ENCODE results near the gene AGBL1. TPM values are rescaled to one million over a fixed set of nuclear protein-coding genes. Genes with fewer than 3 reads are reported as not detected.

AGBL1 gene
- polyA plus RNA-seq, 1 donor (not counting 4 experiments of a cell fraction or from before 2014, with no cell fraction given) = not detected

- Histone ChIP-seq H2AFZ (ENCODE audit: control insufficient read depth, low read length) (no peak overlapping the region), H3K4me2 (ENCODE audit: control insufficient read depth, extremely low read depth, insufficient read depth, low read depth, low read length) (no peak overlapping the region), H3K79me2 (ENCODE audit: control insufficient read depth, insufficient read depth, low read length) (no peaks in the 10 kb centered on the region), H4K20me1 (ENCODE audit: control insufficient read depth, extremely low read depth, insufficient read depth, low read length) (no peaks in the 10 kb centered on the region), H3K9me3 (ENCODE audit: control insufficient read depth, low read depth, low read length) (no peaks in the 10 kb centered on the region), H3K9me1 (ENCODE audit: control insufficient read depth, extremely low read depth, insufficient read depth, low read length) (no peaks in the 10 kb centered on the region), H3K4me3 (ENCODE audit: control insufficient read depth in 2 of 3, extremely low read depth in 1 of 3, insufficient read depth in 2 of 3, low read depth in 1 of 3, low read length in 3 of 3) (no peak overlapping the region), H3K27ac (ENCODE audit: control insufficient read depth, insufficient read depth, low read length) (no peak overlapping the region), H3K4me1 (ENCODE audit: control insufficient read depth, extremely low read depth, insufficient read depth, low read length) (no peaks in the 10 kb centered on the region), H3K36me3 (ENCODE audit: control insufficient read depth in 2 of 2, extremely low read depth in 1 of 2, insufficient read depth in 2 of 2, low read length in 2 of 2) (no peaks in the 10 kb centered on the region), H3K9ac (ENCODE audit: control insufficient read depth, extremely low read depth, insufficient read depth, low read length) (no peak overlapping the region), H3K27me3 (ENCODE audit: control insufficient read depth, extremely low read depth, insufficient read depth, low read length) (no peaks in the 10 kb centered on the region)
- DNase-seq (ENCODE audit: low read depth, low spot score) (no peak), FAIRE-seq (no peak)
- TF ChIP-seq EZH2 (IDR thresholded peaks at IDR 0.05; ENCODE audit: low read length) (no peak), CTCF (optimal IDR thresholded peaks at IDR 0.05 in 1 of 3, IDR thresholded peaks at IDR 0.05 in 1 of 3, conservative IDR thresholded peaks at IDR 0.05 in 1 of 3; ENCODE audit: extremely low read depth in 1 of 3, insufficient read depth in 2 of 3, low read length in 3 of 3) (no peak)
- dilution Hi-C loops (cut with MboI; ENCODE audit: extremely low pct_ligation_motif_present, low sequenced_read_pairs) = no loop called here
Observed at GRCh38 chr15:86036243-86036642, 43.4 kb upstream of the AGBL1 start.

- H4K20me1 ChIP-seq (ENCODE audit: control insufficient read depth, extremely low read depth, insufficient read depth, low read length) = no peaks in the 10 kb centered on the region
- H3K4me1 ChIP-seq (ENCODE audit: control insufficient read depth, extremely low read depth, insufficient read depth, low read length) = no peaks in the 10 kb centered on the region
- no peaks in the 10 kb centered on the region for H3K9me3 ChIP-seq (ENCODE audit: control insufficient read depth, low read depth, low read length)
- no peak overlapping the region for H2AFZ ChIP-seq (ENCODE audit: control insufficient read depth, low read length)
- H3K36me3 ChIP-seq (ENCODE audit: control insufficient read depth in 2 of 2, extremely low read depth in 1 of 2, insufficient read depth in 2 of 2, low read length in 2 of 2) = no peaks in the 10 kb centered on the region
- no peak overlapping the region for H3K4me3 ChIP-seq (ENCODE audit: control insufficient read depth in 2 of 3, extremely low read depth in 1 of 3, insufficient read depth in 2 of 3, low read depth in 1 of 3, low read length in 3 of 3)
- no peak overlapping the region for H3K4me2 ChIP-seq (ENCODE audit: control insufficient read depth, extremely low read depth, insufficient read depth, low read depth, low read length)
- H3K9ac ChIP-seq (ENCODE audit: control insufficient read depth, extremely low read depth, insufficient read depth, low read length) = no peak overlapping the region
- H3K79me2 ChIP-seq (ENCODE audit: control insufficient read depth, insufficient read depth, low read length) = no peaks in the 10 kb centered on the region
- no peak overlapping the region for H3K27ac ChIP-seq (ENCODE audit: control insufficient read depth, insufficient read depth, low read length)
- DNase-seq (ENCODE audit: low read depth, low spot score) (no peak), FAIRE-seq (no peak)
- no peaks in the 10 kb centered on the region for H3K27me3 ChIP-seq (ENCODE audit: control insufficient read depth, extremely low read depth, insufficient read depth, low read length)
- no peaks in the 10 kb centered on the region for H3K9me1 ChIP-seq (ENCODE audit: control insufficient read depth, extremely low read depth, insufficient read depth, low read length)
- TF ChIP-seq EZH2 (IDR thresholded peaks at IDR 0.05; ENCODE audit: low read length) = no peak
- no peak for TF ChIP-seq CTCF (optimal IDR thresholded peaks at IDR 0.05 in 1 of 3, IDR thresholded peaks at IDR 0.05 in 1 of 3, conservative IDR thresholded peaks at IDR 0.05 in 1 of 3; ENCODE audit: extremely low read depth in 1 of 3, insufficient read depth in 2 of 3, low read length in 3 of 3)
- dilution Hi-C loops (cut with MboI; ENCODE audit: extremely low pct_ligation_motif_present, low sequenced_read_pairs) = no loop called here
Observed at GRCh38 chr15:86038491-86038890, 41.2 kb upstream of the AGBL1 start.
